ENCODE data around the gene EXOC6B. TPM values are rescaled to one million over a fixed set of nuclear protein-coding genes. Genes with fewer than 3 reads are reported as not detected.

The EXOC6B gene
- total RNA-seq, 1 experiment from 2014 or later = 33.7 TPM

GRCh38 chr2:72415241-72415661 lies 410.6 kb downstream of the EXOC6B start:
- ATAC-seq (no peak), DNase-seq (ENCODE audit: low spot score) (no peak)
- POLR2A ChIA-PET = no interaction called here
- Mint-ChIP-seq H3K27ac (no peak overlapping the region), H3K9me3 (peaks cover 11% of the 10 kb centered on the region; the same call in 1 of the 2 replicates), H3K4me3 (no peak overlapping the region), H3K36me3 (peaks cover under 1% of the 10 kb centered on the region), H3K4me1 (peaks cover 11% of the 10 kb centered on the region), H3K27me3 (ENCODE audit: low read depth) (no peaks in the 10 kb centered on the region)
- CTCF ChIA-PET = no interaction called here
- TF ChIP-seq ZNF396 (CRISPR knock-in tag; IDR thresholded peaks at IDR 0.05; ENCODE audit: borderline replicate concordance) (no peak), ZNF671 (CRISPR knock-in tag; IDR thresholded peaks at IDR 0.05) (no peak), JAZF1 (CRISPR knock-in tag; IDR thresholded peaks at IDR 0.05) (no peak), CREB1 (CRISPR knock-in tag; IDR thresholded peaks at IDR 0.05) (no peak), TEAD1 (CRISPR knock-in tag; IDR thresholded peaks at IDR 0.05) (no peak), OVOL2 (CRISPR knock-in tag; IDR thresholded peaks at IDR 0.05; ENCODE audit: borderline replicate concordance) (no peak), E2F4 (CRISPR knock-in tag; IDR thresholded peaks at IDR 0.05; ENCODE audit: borderline replicate concordance, low read depth) (no peak)

- POLR2A ChIA-PET = no interaction called here
- Mint-ChIP-seq H3K4me3 (no peak overlapping the region), H3K36me3 (peaks cover 2% of the 10 kb centered on the region; the same call in 1 of the 2 replicates), H3K9me3 (0 out of 2 replicates have a peak, but pooled peaks cover 12% of the 10 kb centered on the region), H3K27ac (no peak overlapping the region), H3K27me3 (ENCODE audit: low read depth) (no peaks in the 10 kb centered on the region), H3K4me1 (peaks cover 5% of the 10 kb centered on the region)
- ATAC-seq (no peak), DNase-seq (ENCODE audit: low spot score) (no peak)
- TF ChIP-seq CREM (CRISPR knock-in tag; IDR thresholded peaks at IDR 0.05) (no peak), GTF2I (CRISPR knock-in tag; conservative IDR thresholded peaks at IDR 0.05) (no peak), E2F5 (CRISPR knock-in tag; IDR thresholded peaks at IDR 0.05) (no peak), PRDM15 (CRISPR knock-in tag; IDR thresholded peaks at IDR 0.05) (no peak), FOXP4 (CRISPR knock-in tag; IDR thresholded peaks at IDR 0.05) (no peak), RORB (CRISPR knock-in tag; IDR thresholded peaks at IDR 0.05) (no peak), PRRX2 (CRISPR knock-in tag; IDR thresholded peaks at IDR 0.05) (no peak), KAT7 (CRISPR knock-in tag; IDR thresholded peaks at IDR 0.05; ENCODE audit: borderline replicate concordance) (no peak), TCF7 (CRISPR knock-in tag; IDR thresholded peaks at IDR 0.05; ENCODE audit: low read depth) (no peak), ETV6 (CRISPR knock-in tag; IDR thresholded peaks at IDR 0.05) (no peak), GRHL2 (CRISPR knock-in tag; IDR thresholded peaks at IDR 0.05; ENCODE audit: insufficient replicate concordance, severe bottlenecking) (no peak), AFF4 (CRISPR knock-in tag; IDR thresholded peaks at IDR 0.05; ENCODE audit: borderline replicate concordance) (no peak), ATF6 (CRISPR knock-in tag; IDR thresholded peaks at IDR 0.05) (no peak)
- CTCF ChIA-PET = no interaction called here
Observed at GRCh38 chr2:72414137-72414760, 411.6 kb downstream of the EXOC6B start.
